ENCODE results near the gene ZNF544.
A peak's percentile ranks its signal among the peaks of the same experiment; 100 is the strongest.
"Not testable (repeated sequence)": the region's sequence is repeated elsewhere in the genome, so short reads cannot be mapped to it uniquely, and the experiment has no call there.

ZNF544 gene

GRCh38 chr19:58258259-58258658 is 29.5 kb downstream of the ZNF544 start:
- not testable (repeated sequence) for DNase-seq

- DNase-seq = no peak
Observed at GRCh38 chr19:58261600-58261967, 32.9 kb downstream of the ZNF544 start.

GRCh38 chr19:58261968-58262921 is 33.5 kb downstream of the ZNF544 start:
- DNase-seq = no peak

- DNase-seq = no peak
Observed at GRCh38 chr19:58262922-58263296, 34.2 kb downstream of the ZNF544 start.

DNA sequence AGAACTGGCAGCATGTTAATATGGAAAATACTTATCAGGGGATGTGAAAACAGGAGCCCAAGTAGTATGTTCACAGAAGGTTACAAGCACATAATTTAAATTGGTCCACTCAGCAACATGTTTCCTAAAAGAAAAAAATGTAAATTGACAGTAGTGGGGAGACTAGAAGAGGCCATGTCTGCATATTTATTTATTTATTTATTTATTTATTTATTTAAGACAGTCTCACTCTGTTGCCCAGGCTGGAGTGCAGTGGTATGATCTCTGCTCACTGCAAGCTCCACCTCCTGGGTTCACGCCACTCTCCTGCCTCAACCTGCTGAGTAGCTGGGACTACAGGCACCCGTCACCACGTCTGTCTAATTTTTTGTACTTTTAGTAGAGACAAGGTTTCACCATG is 36.4 kb downstream of the ZNF544 start:
- no peak for DNase-seq

DNA sequence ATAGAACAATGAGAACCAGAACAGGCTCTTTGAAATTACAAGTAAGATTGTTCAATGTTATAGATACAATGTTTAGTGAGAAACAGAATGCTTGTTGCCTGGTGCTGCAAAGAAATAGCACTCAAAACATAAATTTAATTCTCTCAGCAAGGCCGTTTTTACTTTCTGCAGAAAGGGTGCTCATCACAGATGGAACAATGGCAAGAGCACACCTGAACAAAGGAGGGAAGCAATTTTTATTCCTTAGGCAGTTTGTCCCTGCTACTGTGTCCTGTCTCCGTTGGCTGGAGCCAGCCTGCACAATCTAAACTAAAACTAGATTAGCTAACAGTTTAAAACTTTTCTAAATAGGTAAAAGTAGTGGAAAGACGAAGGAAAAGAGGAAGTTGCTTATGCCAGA is 39.6 kb downstream of the ZNF544 start:
- no peak for DNase-seq

GRCh38 chr19:58274771-58275201 is 46.1 kb downstream of the ZNF544 start:
- no peak for DNase-seq

DNA sequence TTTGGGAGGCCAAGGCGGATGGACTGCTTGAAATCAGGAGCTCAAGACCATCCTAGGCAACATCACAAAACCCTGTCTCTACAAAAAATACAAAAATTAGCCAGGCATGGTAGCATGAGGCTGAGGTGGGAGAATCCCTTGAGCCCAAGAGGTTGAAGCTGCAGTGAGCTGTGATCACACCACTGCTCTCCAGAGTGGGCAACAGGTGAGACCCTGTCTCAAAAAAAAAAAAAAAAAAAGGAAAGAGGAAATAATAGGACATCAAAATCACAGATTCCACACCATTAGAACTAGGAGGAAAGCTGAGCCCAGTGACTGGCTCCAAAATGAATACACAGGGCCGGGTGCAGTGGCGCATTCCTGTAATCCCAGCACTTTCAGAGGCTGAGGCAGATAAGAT is 46.9 kb downstream of the ZNF544 start:
- DNase-seq = no peak

GRCh38 chr19:58277197-58277596 is 48.5 kb downstream of the ZNF544 start:
- no peak for DNase-seq

GRCh38 chr19:58277748-58278540 is 49.2 kb downstream of the ZNF544 start:
- DNase-seq = peak; percentile 64

- peak; percentile 97 for DNase-seq
Observed at GRCh38 chr19:58278541-58279041, 49.9 kb downstream of the ZNF544 start, which contains the start of gene ZNF8. Gene ZNF8 (plus strand): TSS chr19:58278955. CDS start chr19:58279082, 127 bp downstream.

GRCh38 chr19:58279042-58279924 is 50.6 kb downstream of the ZNF544 start:
- DNase-seq = peak; percentile 67

DNA sequence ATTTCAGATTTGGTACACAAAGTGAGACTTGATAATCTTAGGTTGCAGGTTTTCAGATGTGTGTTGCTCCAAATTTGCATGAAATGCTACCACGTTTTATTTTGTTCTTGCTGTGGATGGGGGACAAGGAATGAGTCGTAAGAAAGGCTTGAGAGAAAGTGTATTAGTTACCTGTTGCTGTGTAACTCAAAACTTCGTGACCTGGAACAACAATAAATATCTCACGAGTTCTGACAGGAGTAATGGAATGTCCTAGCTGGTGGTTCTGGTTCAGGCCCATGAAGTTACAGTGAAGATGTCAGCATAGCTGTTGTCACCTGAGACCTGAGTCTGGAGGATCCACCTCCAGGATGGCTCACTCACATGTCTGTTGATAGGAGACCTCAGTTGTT is 51.2 kb downstream of the ZNF544 start:
- DNase-seq = no peak

- DNase-seq = no peak
Observed at GRCh38 chr19:58284199-58284598, 55.5 kb downstream of the ZNF544 start.

GRCh38 chr19:58291943-58292342 is 63.2 kb downstream of the ZNF544 start:
- no peak for DNase-seq

- no peak for DNase-seq
Observed at GRCh38 chr19:58294743-58295374, 66.1 kb downstream of the ZNF544 start.

- no peak for DNase-seq
Observed at GRCh38 chr19:58296104-58296503, 67.4 kb downstream of the ZNF544 start.

DNA sequence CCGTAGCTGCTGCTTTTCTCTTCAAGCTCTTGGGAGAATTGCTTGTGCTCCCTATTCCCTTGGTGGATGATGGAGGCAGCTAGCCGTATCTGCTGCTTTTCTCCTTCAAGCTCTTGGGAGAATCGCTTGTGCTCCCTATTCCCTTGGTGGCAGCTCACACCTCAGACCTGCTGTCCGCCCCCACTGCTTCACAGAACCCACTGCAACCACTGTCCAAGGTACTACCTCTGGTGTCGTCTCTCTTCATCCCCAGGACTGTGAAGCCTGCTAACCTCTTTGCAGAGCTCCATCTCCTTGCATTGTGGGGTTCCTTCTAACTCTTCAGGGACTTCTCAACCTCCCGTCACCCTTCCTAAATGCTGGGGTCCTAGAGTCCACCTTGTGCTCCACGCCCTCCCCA is 71.9 kb downstream of the ZNF544 start:
- no peak for DNase-seq

DNA sequence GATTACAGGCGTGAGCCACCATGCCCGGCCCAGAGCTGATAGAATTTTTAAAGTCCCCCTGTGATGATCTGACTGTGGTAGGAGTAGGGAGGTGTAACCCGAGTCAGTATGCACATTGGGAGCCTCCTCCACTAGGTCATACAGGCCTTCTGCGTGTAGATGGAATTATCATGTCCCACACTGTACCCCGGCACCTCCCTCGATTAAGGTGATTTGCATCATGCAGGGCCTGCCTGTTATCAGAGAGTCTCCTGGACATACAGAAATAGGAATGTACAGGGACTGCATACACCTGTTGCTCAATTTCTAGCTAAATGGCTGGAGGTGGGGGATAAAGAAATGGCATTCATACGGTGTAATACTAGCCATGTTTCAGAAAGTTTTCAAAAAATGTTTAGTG is 75.5 kb downstream of the ZNF544 start:
- DNase-seq = no peak

DNA sequence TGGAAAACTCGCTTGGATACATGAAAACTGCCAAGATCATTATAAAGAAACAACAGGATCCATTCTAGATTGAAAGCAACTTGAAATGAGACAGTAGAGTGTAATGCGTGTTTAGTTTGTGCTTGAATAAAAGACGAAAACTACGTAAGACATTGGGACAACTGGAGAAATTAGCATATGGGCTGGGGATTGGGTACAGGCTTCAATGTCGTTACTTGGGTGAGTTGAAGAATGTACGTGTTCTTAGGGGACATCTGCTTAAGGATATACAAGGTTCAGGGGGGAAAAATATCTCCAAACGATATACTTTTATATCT is 76.0 kb downstream of the ZNF544 start:
- no peak for DNase-seq

DNA sequence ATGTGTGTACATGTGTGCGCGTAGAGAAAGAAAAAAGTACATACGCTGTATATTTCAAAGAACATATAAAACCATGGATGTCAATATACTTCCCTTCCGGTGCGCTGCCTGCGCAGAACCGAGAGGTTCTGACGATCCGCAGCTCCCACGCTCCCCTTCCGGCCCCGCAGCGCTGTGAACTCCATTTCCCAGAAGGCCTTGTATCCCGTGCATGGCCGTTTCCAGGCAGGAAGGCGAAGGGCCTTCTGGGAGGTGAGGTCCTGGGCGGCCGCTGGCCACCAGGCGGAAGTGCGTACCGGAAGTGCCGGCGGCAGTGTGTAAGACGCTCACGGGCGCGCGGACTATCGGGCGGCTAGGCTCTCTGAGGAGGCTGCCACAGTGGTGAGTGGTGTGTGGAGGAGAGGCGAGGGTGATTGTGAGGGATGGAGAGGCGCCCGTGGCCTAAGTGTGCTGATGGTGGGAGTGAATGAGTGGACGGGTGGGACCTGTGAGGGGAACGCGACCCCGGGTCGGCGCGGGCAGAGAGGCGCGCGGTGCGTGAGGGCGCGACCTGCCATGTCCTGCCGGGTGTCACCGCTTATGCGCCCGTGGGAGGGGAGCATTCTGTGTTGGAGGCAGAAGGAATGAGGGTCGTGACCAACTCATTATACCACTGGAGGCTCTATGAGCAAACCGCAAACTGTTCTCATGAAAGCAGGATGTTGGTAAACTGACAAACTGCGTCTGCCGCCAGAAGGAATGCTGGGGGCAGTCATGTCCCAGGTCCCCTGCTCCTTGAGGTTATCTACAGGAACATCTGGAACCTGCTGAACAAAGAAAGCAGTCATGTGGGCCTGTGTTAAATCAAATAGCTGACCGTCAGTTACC is 76.6 kb downstream of the ZNF544 start, which contains the start of gene ERVK3-1:
Gene ERVK3-1, plus strand, starts transcription at position 313 of the 867 bp plus-strand sequence. CDS start 6,792 bp downstream, outside the sequence.
- peak; percentile 98 for DNase-seq

All from midbrain (tissue), 1 donor.